Hepatocyte (in vitro differentiated cells): Measurements from ENCODE around the gene ZNF550.

Source experiments
- EZH2phosphoT487 ChIP-seq: fragments of 200-600 bp; sonication (generic); IDR thresholded peaks from one replicate; pipeline ENCODE4 v1.6.1; 2018; ENCODE audit warnings: antibody characterized with exemption, mild to moderate bottlenecking, low read depth, moderate library complexity; ENCODE audit not compliant: unreplicated experiment, severe bottlenecking
- TF ChIP-seq, protein P1 (sequence below): fragments of 200-600 bp; sonication (generic); IDR thresholded peaks from 2 replicates; pipeline ENCODE4 v1.5.1; 2016; ENCODE audit warnings: antibody characterized with exemption, mild to moderate bottlenecking; ENCODE audit not compliant: poor library complexity

DNA sequence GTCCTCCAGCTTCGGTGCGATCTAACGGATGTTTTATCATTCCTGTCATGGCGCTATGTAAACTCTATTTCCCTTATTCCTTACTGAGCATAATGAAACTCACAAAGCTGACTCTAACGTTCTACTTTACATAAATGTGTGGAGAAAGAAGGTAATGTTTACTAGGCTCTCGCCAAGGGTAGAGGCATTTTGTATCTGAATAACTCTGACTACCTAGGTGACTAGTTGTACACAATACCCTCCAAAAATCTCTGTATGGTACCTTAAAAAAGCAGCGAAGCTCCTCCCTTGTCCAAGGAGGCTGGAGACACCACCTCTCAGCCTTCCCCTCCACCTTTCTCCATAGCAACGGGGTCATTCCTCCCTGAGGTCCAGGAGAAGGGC is 39.7 kb upstream of the ZNF550 start:
- TF ChIP-seq, protein P1, sequence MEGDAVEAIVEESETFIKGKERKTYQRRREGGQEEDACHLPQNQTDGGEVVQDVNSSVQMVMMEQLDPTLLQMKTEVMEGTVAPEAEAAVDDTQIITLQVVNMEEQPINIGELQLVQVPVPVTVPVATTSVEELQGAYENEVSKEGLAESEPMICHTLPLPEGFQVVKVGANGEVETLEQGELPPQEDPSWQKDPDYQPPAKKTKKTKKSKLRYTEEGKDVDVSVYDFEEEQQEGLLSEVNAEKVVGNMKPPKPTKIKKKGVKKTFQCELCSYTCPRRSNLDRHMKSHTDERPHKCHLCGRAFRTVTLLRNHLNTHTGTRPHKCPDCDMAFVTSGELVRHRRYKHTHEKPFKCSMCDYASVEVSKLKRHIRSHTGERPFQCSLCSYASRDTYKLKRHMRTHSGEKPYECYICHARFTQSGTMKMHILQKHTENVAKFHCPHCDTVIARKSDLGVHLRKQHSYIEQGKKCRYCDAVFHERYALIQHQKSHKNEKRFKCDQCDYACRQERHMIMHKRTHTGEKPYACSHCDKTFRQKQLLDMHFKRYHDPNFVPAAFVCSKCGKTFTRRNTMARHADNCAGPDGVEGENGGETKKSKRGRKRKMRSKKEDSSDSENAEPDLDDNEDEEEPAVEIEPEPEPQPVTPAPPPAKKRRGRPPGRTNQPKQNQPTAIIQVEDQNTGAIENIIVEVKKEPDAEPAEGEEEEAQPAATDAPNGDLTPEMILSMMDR: no peak
- no peak for TF ChIP-seq EZH2phosphoT487
